Loucy (cell line): ENCODE data around the gene NXNL1.

Experiments
- H2AFZ ChIP-seq: fragments of 200-600 bp; sonication (generic); 2 replicates; pipeline ENCODE4 v1.6.0; 2016; ENCODE audit warnings: antibody characterized with exemption, mild to moderate bottlenecking, low read length, moderate library complexity
- H3F3A ChIP-seq: fragments of 200-600 bp; 2 replicates; pipeline ENCODE4 v1.6.0; 2016; ENCODE audit warnings: antibody characterized with exemption, low read depth, mild to moderate bottlenecking
- H3K27me3 ChIP-seq: fragments of 200-600 bp; sonication (generic); 2 replicates; pipeline ENCODE4 v1.6.1; 2014; ENCODE audit warnings: low read length, mild to moderate bottlenecking; ENCODE audit not compliant: insufficient read depth, poor library complexity, severe bottlenecking
- H3K36me3 ChIP-seq: fragments of 200-600 bp; sonication (generic); 2 replicates; pipeline ENCODE4 v1.6.1; 2016; ENCODE audit warnings: low read length; ENCODE audit not compliant: insufficient read depth
- H3K4me1 ChIP-seq: fragments of 200-600 bp; sonication (generic); 2 replicates; pipeline ENCODE4 v1.5.1; 2014; ENCODE audit warnings: low read length, mild to moderate bottlenecking; ENCODE audit not compliant: insufficient read depth, poor library complexity, severe bottlenecking
- H3K4me2 ChIP-seq: fragments of 200-600 bp; sonication (generic); 2 replicates; pipeline ENCODE4 v1.6.0; 2014; ENCODE audit warnings: antibody characterized with exemption, low read length, low read depth, mild to moderate bottlenecking; ENCODE audit not compliant: poor library complexity, severe bottlenecking
- H3K4me3 ChIP-seq: fragments of 200-600 bp; sonication (generic); 2 replicates; pipeline ENCODE4 v1.5.1; 2014; ENCODE audit warnings: low read length, mild to moderate bottlenecking, mixed read lengths; ENCODE audit not compliant: poor library complexity, severe bottlenecking
- H3K79me2 ChIP-seq: fragments of 200-600 bp; sonication (generic); 2 replicates; pipeline ENCODE4 v1.6.1; 2014; ENCODE audit warnings: low read length; ENCODE audit not compliant: insufficient read depth
- H3K9ac ChIP-seq: fragments of 200-600 bp; sonication (generic); 2 replicates; pipeline ENCODE4 v1.6.0; 2014; ENCODE audit warnings: mild to moderate bottlenecking, low read depth, low read length, moderate library complexity; ENCODE audit not compliant: poor library complexity, severe bottlenecking
- H3K9me2 ChIP-seq: fragments of 200-600 bp; sonication (generic); replicated peaks from 2 replicates; pipeline ENCODE4 v1.6.1; 2016; ENCODE audit warnings: low read depth, low read length, mixed read lengths
- H3K9me3 ChIP-seq: fragments of 200-600 bp; sonication (generic); 2 replicates; pipeline ENCODE4 v1.6.1; 2014; ENCODE audit warnings: mild to moderate bottlenecking, antibody characterized with exemption, low read length, low read depth; ENCODE audit not compliant: insufficient read depth
- H4K20me1 ChIP-seq: fragments of 200-600 bp; sonication (generic); 2 replicates; pipeline ENCODE4 v1.6.0; 2014; ENCODE audit warnings: antibody characterized with exemption, low read length, mild to moderate bottlenecking; ENCODE audit not compliant: insufficient read depth, poor library complexity, severe bottlenecking
- EZH2phosphoT487 ChIP-seq: fragments of 200-600 bp; IDR thresholded peaks from 2 replicates; pipeline ENCODE4 v1.6.1; 2018; ENCODE audit warnings: antibody characterized with exemption, mild to moderate bottlenecking, moderate library complexity, borderline replicate concordance
- TF ChIP-seq, protein P1 (sequence below): fragments of 200-600 bp; sonication (generic); conservative IDR thresholded peaks from 2 replicates; pipeline ENCODE4 v1.5.1; 2014; ENCODE audit warnings: mild to moderate bottlenecking, antibody characterized with exemption, low read length

Gene NXNL1

DNA sequence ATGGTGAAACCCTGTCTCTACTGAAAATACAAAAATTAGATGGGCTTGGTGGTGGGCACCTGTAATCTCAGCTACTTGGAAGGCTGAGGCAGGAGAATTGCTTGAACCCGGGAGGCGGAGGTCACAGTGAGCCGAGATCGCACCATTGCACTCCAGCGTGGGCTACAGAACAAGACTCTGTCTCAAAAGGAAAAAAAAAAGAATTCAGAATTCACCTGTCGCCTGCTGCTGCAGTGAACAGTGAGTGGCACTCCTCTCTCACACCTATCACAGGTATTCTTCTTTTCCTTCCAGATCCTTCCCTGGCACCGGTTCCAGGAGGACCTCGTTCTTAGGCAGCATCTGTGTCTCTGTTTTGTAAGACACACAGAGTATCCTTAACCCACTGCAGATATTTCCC, 46.6 kb downstream of the NXNL1 start:
- TF ChIP-seq, protein P1, sequence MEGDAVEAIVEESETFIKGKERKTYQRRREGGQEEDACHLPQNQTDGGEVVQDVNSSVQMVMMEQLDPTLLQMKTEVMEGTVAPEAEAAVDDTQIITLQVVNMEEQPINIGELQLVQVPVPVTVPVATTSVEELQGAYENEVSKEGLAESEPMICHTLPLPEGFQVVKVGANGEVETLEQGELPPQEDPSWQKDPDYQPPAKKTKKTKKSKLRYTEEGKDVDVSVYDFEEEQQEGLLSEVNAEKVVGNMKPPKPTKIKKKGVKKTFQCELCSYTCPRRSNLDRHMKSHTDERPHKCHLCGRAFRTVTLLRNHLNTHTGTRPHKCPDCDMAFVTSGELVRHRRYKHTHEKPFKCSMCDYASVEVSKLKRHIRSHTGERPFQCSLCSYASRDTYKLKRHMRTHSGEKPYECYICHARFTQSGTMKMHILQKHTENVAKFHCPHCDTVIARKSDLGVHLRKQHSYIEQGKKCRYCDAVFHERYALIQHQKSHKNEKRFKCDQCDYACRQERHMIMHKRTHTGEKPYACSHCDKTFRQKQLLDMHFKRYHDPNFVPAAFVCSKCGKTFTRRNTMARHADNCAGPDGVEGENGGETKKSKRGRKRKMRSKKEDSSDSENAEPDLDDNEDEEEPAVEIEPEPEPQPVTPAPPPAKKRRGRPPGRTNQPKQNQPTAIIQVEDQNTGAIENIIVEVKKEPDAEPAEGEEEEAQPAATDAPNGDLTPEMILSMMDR: no peak
- no peak for TF ChIP-seq EZH2phosphoT487
- Histone ChIP-seq H2AFZ (no peak overlapping the region), H3K36me3 (peaks cover 11% of the 10 kb centered on the region; the same call in 1 of the 2 replicates), H3K27me3 (no peaks in the 10 kb centered on the region), H3K4me1 (peaks cover 16% of the 10 kb centered on the region), H3K4me2 (no peak overlapping the region), H3F3A (no peaks in the 10 kb centered on the region; the same call in 1 of the 2 replicates), H4K20me1 (peaks cover 6% of the 10 kb centered on the region), H3K9me3 (no peaks in the 10 kb centered on the region), H3K9me2 (no peaks in the 10 kb centered on the region), H3K4me3 (no peak overlapping the region), H3K9ac (no peak overlapping the region), H3K79me2 (peaks cover 17% of the 10 kb centered on the region)

DNA sequence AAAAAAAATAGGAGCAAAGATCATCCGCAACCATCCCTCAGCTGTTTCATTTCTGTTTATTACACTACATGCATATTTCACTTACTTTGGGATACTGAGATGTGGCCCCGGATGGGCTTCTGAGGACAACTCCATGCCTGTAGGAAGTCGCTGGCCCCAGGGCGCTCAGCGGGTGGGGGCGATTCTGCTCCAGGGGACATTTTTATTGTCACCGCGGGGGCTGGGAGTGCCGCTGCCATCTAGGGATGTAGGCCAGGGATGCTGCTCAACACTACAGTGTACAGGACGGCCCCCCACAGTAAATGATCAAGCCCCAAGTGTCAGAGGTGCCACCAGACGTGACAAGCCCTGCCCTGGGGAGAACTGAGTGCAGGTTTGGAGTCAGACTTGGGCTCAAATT, 48.9 kb downstream of the NXNL1 start:
- Histone ChIP-seq H4K20me1 (peaks cover 6% of the 10 kb centered on the region), H3K4me3 (no peak overlapping the region), H3K79me2 (peaks cover 21% of the 10 kb centered on the region), H3K27me3 (no peaks in the 10 kb centered on the region), H3K4me1 (peaks cover 11% of the 10 kb centered on the region), H2AFZ (no peak overlapping the region), H3K36me3 (peaks cover 11% of the 10 kb centered on the region; the same call in 1 of the 2 replicates), H3K4me2 (peak overlapping the region; percentile 27), H3F3A (no peaks in the 10 kb centered on the region; the same call in 1 of the 2 replicates), H3K9me3 (no peaks in the 10 kb centered on the region), H3K9ac (no peak overlapping the region), H3K9me2 (no peaks in the 10 kb centered on the region)
- TF ChIP-seq, protein P1: no peak
- TF ChIP-seq EZH2phosphoT487: no peak

DNA sequence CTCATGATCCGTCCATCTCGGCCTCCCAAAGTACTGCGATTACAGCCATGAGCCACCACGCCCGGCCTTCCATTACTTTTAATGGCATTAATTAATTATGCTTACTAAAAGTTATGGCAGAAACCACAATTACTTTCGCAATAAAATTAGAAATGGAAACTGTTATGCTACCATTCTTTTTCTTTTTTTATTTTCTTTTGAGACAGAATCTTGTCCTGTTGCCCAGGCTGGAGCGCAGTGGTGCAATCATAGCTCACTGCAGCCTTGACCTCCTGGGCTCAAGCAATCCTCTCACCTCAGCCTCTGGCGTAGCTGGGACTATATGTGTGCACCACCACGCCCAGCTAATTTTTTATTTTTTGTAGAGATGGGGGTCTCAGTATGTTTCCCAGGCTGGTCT, 50.7 kb downstream of the NXNL1 start:
- H3K4me1 ChIP-seq: peaks cover 21% of the 10 kb centered on the region

More for the DNA sequence above, 50.7 kb downstream of the NXNL1 start:
- Histone ChIP-seq H3K9me3 (no peaks in the 10 kb centered on the region), H3K27me3 (no peaks in the 10 kb centered on the region), H4K20me1 (peaks cover 6% of the 10 kb centered on the region), H3K9ac (no peak overlapping the region), H3K9me2 (no peaks in the 10 kb centered on the region), H3K79me2 (peaks cover 39% of the 10 kb centered on the region), H2AFZ (no peak overlapping the region), H3K4me2 (peak overlapping the region; percentile 25), H3K36me3 (peaks cover 11% of the 10 kb centered on the region; the same call in 1 of the 2 replicates), H3K4me3 (no peak overlapping the region), H3F3A (no peaks in the 10 kb centered on the region)
- TF ChIP-seq, protein P1: no peak
- TF ChIP-seq EZH2phosphoT487: no peak
